HepG2 (cell line): ENCODE measurements around the gene RTN4RL2. TPM values are rescaled to one million over a fixed set of nuclear protein-coding genes. Genes with fewer than 3 reads are reported as not detected.

Source experiments
- ATAC-seq: fragments of 200-7000 bp; cut with Tn5 transposase; 3 replicates; pipeline ENCODE4 v1.9.1; 2020; ENCODE audit warnings: mild to moderate bottlenecking, moderate library complexity
- BruUV-seq: library from RNA; stranded (reverse); fragments of 400-500 nt; replicated peaks from 2 replicates; lab custom pipeline; 2021; lab: Mats Ljungman, UMichigan
- CTCF ChIA-PET: fragments of 300-600 bp; formaldehyde crosslinking; extraction: SDS; loops from one replicate; lab custom pipeline; 2021; ENCODE audit warnings: low total read pairs, inconsistent platforms, low intra/inter-chr PET ratio; lab: Yijun Ruan, JAX
- POLR2A ChIA-PET: fragments of 350-600 bp; sonication (Branson Sonifier 250); formaldehyde crosslinking; loops from one replicate; lab custom pipeline; 2020; ENCODE audit warnings: antibody characterized with exemption, inconsistent platforms; lab: Yijun Ruan, JAX
- DNase-seq: peaks from one replicate; pipeline ENCODE4 v3.0.0-alpha.2; 2015; ENCODE audit warnings: low spot score
- FAIRE-seq: peaks from 3 replicates; lab custom pipeline; 2011; peaks lifted over from hg19 to GRCh38; lab: Jason Lieb, UNC
- H2AFZ ChIP-seq: one replicate; pipeline ENCODE4 v1.6.1; 2011; ENCODE audit warnings: low read length, inconsistent platforms
- H3K27ac ChIP-seq: fragments of 300-600 bp; 3 replicates; pipeline ENCODE4 v1.8.0; 2011; ENCODE audit warnings: mixed run types, mild to moderate bottlenecking, mixed read lengths, low read length, inconsistent platforms; ENCODE audit not compliant: insufficient read depth; ENCODE audit errors: extremely low read length
- H3K27me3 ChIP-seq, 2 experiments: fragments of 200-600 bp in 1 of 2; 2 replicates in 1 of 2; 3 replicates in 1 of 2; pipeline versions ENCODE4 v1.6.0 to v1.8.0; 2011; ENCODE audit warnings: low read length in 2 of 2, mild to moderate bottlenecking in 2 of 2, moderate library complexity in 2 of 2, inconsistent platforms in 1 of 2; ENCODE audit not compliant: insufficient read depth in 2 of 2, control insufficient read depth in 1 of 2
- H3K36me3 ChIP-seq, 2 experiments: fragments of 200-600 bp in 1 of 2; replicated peaks in 1 of 2; 2 replicates in 1 of 2; 3 replicates in 1 of 2; pipeline versions ENCODE4 v1.5.1 to v1.8.0; 2011; ENCODE audit warnings: low read length in 2 of 2, inconsistent platforms in 1 of 2; ENCODE audit not compliant: insufficient read depth in 2 of 2, control insufficient read depth in 1 of 2
- H3K4me1 ChIP-seq: 2 replicates; pipeline ENCODE4 v1.5.1; 2012; ENCODE audit warnings: low read length, inconsistent platforms; ENCODE audit not compliant: insufficient read depth
- H3K4me2 ChIP-seq: 2 replicates; pipeline ENCODE4 v1.6.0; 2011; ENCODE audit warnings: low read depth, low read length, inconsistent platforms
- H3K4me3 ChIP-seq, 3 experiments: fragments of 200-600 bp in 1 of 3; sonication (generic), shearing (Covaris generic) in 1 of 3; replicated peaks in 1 of 3; 2 replicates each; pipeline ENCODE4 v1.5.1; 2011 to 2016; ENCODE audit warnings: low read length in 3 of 3, inconsistent platforms in 2 of 3, low read depth in 2 of 3, mild to moderate bottlenecking in 2 of 3, control low read depth in 1 of 3, mixed read lengths in 1 of 3; ENCODE audit not compliant: insufficient read depth in 1 of 3
- H3K79me2 ChIP-seq: one replicate; pipeline ENCODE4 v1.6.1; 2011; ENCODE audit warnings: low read length, inconsistent platforms; ENCODE audit not compliant: insufficient read depth
- H3K9ac ChIP-seq: 2 replicates; pipeline ENCODE4 v1.6.0; 2011; ENCODE audit warnings: mild to moderate bottlenecking, low read depth, low read length, inconsistent platforms; ENCODE audit not compliant: insufficient read depth
- H3K9me3 ChIP-seq: 2 replicates; pipeline ENCODE4 v1.5.1; 2012; ENCODE audit warnings: mild to moderate bottlenecking, low read length
- H4K20me1 ChIP-seq: 2 replicates; pipeline ENCODE4 v1.6.0; 2011; ENCODE audit warnings: inconsistent platforms, mild to moderate bottlenecking, low read length, moderate library complexity; ENCODE audit not compliant: insufficient read depth
- ATF7-NPFF ChIP-seq: sonication (generic); formaldehyde crosslinking; IDR thresholded peaks from 2 replicates; pipeline ENCODE4 v1.8.1; 2023; ENCODE audit warnings: mild to moderate bottlenecking, low read depth, missing genetic modification reagents, moderate library complexity
- DMTF1 ChIP-seq: sonication (generic); formaldehyde crosslinking; IDR thresholded peaks from 2 replicates; pipeline ENCODE4 v1.4.0; 2020; ENCODE audit warnings: mild to moderate bottlenecking, missing genetic modification reagents
- ELF3 ChIP-seq: IDR thresholded peaks from 2 replicates; pipeline ENCODE4 v1.6.1; 2016; ENCODE audit warnings: missing genetic modification reagents, missing compliant biosample characterization
- KAT8 ChIP-seq: IDR thresholded peaks from 2 replicates; pipeline ENCODE4 v1.6.1; 2016; ENCODE audit warnings: missing genetic modification reagents, missing compliant biosample characterization
- MAFF ChIP-seq: IDR thresholded peaks from 2 replicates; pipeline ENCODE4 v1.6.1; 2011; ENCODE audit warnings: low read depth, low read length, improper control_type of control experiment
- MAX ChIP-seq: IDR thresholded peaks from 2 replicates; pipeline ENCODE4 v1.6.1; 2012; ENCODE audit warnings: inconsistent platforms
- MED1 ChIP-seq: sonication (generic); formaldehyde crosslinking; IDR thresholded peaks from 2 replicates; pipeline ENCODE4 v1.4.0; 2020; ENCODE audit warnings: missing genetic modification reagents
- MED13 ChIP-seq: sonication (generic); formaldehyde crosslinking; IDR thresholded peaks from 2 replicates; pipeline ENCODE4 v1.5.0; 2020; ENCODE audit warnings: missing genetic modification reagents
- ZNF124 ChIP-seq: sonication (generic); formaldehyde crosslinking; IDR thresholded peaks from 2 replicates; pipeline ENCODE4 v1.4.0; 2020; ENCODE audit warnings: missing genetic modification reagents
- ZNF550 ChIP-seq: sonication (generic); formaldehyde crosslinking; IDR thresholded peaks from 2 replicates; pipeline ENCODE4 v1.4.0; 2020; ENCODE audit warnings: mild to moderate bottlenecking, missing genetic modification reagents, borderline replicate concordance
- ZNF556 ChIP-seq: sonication (generic); formaldehyde crosslinking; IDR thresholded peaks from 2 replicates; pipeline ENCODE4 v1.4.0; 2020; ENCODE audit warnings: mild to moderate bottlenecking, missing genetic modification reagents, borderline replicate concordance
- ZNF607 ChIP-seq: sonication (generic); formaldehyde crosslinking; IDR thresholded peaks from 2 replicates; pipeline ENCODE4 v1.5.1; 2020; ENCODE audit warnings: missing genetic modification reagents, mild to moderate bottlenecking, borderline replicate concordance
- ZNF678 ChIP-seq: sonication (generic); formaldehyde crosslinking; IDR thresholded peaks from 2 replicates; pipeline ENCODE4 v1.4.0; 2020; ENCODE audit warnings: mild to moderate bottlenecking, missing genetic modification reagents
- ZNF777 ChIP-seq: sonication (generic); formaldehyde crosslinking; IDR thresholded peaks from 2 replicates; pipeline ENCODE4 v1.4.0; 2020; ENCODE audit warnings: missing genetic modification reagents
- WGBS: methylation state at CpG from one replicate; pipeline ENCODE4 v1.1.6; 2017; ENCODE audit warnings: low lambda C conversion rate; 5-methylcytosine and 5-hydroxymethylcytosine counted together
- in situ Hi-C: cut with HindIII; loops from 2 replicates; pipeline ENCODE4 v1.10.0; 2017; ENCODE audit warnings: low pct_unique_long_range_greater_than_20kb; ENCODE audit not compliant: extremely low pct_ligation_motif_present
- intact Hi-C: fragments of 100-400 bp; cut with micrococcal nuclease; formaldehyde crosslinking; loops from one replicate; pipeline ENCODE4 v1.10.0; 2022; ENCODE audit not compliant: unreplicated experiment
- polyA plus RNA-seq, 8 experiments: library from polyadenylated mRNA; depleted of rRNA in 3 of 8; stranded (reverse) in 7 of 8; unstranded in 1 of 8; fragments of >200 nt; fragmentation: Illumina TruSeq in 4 of 8; extraction: Trizol in 4 of 8; gene quantifications; 2 replicates each; pipeline versions ENCODE4 v1.2.1 to v1.2.3, GENCODE V29; 2011 to 2016; ENCODE audit warnings: low read depth in 4 of 8, missing spikeins in 1 of 8, mixed read lengths in 1 of 8; ENCODE audit not compliant: insufficient read depth in 1 of 8
- total RNA-seq, 5 experiments: library from RNA; depleted of rRNA; stranded (reverse); fragments of >200 nt; fragmentation: Illumina TruSeq; extraction: Trizol; gene quantifications; 2 replicates each; pipeline ENCODE4 v1.2.3, GENCODE V29; 2016; ENCODE audit warnings: low read depth in 1 of 5
- TF ChIP-seq, protein P1 (sequence below): sonication (generic); formaldehyde crosslinking; conservative IDR thresholded peaks from 2 replicates; pipeline ENCODE4 v1.4.0; 2020; ENCODE audit warnings: mild to moderate bottlenecking, missing genetic modification reagents, moderate library complexity

RTN4RL2 gene
- total and polyA plus RNA-seq, 2 of the 13 experiments (the other 11 are each of a cell fraction or from before 2014, with no cell fraction given): 1.3 to 4.3 TPM

- Histone ChIP-seq H3K9me3 (no peaks in the 10 kb centered on the region), H4K20me1 (no peaks in the 10 kb centered on the region), H3K4me1 (peaks cover 45% of the 10 kb centered on the region), H3K27me3 (peaks cover 2% of the 10 kb centered on the region in 2 experiments; a peak in 2 of 5 replicates), H2AFZ (no peak overlapping the region), H3K4me2 (peak overlapping the region; percentile 24; the same call in 1 of the 2 replicates), H3K27ac (no peak overlapping the region), H3K9ac (no peak overlapping the region), H3K79me2 (no peaks in the 10 kb centered on the region), H3K4me3 (peak overlapping the region in 1 of 3 experiments; percentile 21; a peak in 1 of 6 replicates), H3K36me3 (no peaks in the 10 kb centered on the region)
- in situ Hi-C loops: no loop called here
- 43% methylated on average over 11 of the region's 15 CpGs for WGBS
- BruUV-seq: no TSS peak
- peak; percentile 20 for DNase-seq
- ATAC-seq: peak; percentile 77
- intact Hi-C loops: no loop called here
- ChIA-PET POLR2A (no interaction called here), CTCF (no interaction called here)
- FAIRE-seq: no peak
- TF ChIP-seq ELF3 (CRISPR knock-in tag) (peak; percentile 36; the same call in 1 of the 2 replicates), ZNF556 (CRISPR knock-in tag) (peak; percentile 50; the same call in 1 of the 2 replicates), MED13 (CRISPR knock-in tag) (no peak), MAX (peak; percentile 32; the same call in 1 of the 2 replicates), KAT8 (CRISPR knock-in tag) (no peak), MAFF (no peak), ATF7-NPFF (no peak), MED1 (peak; percentile 76), ZNF550 (CRISPR knock-in tag) (no peak), ZNF777 (CRISPR knock-in tag) (no peak), DMTF1 (CRISPR knock-in tag) (0 out of 2 replicates have a peak, but pooled peaks have one; percentile 34), ZNF678 (CRISPR knock-in tag) (no peak), ZNF607 (CRISPR knock-in tag) (0 out of 2 replicates have a peak, but pooled peaks have one; percentile 41), ZNF124 (no peak)
- TF ChIP-seq, protein P1, sequence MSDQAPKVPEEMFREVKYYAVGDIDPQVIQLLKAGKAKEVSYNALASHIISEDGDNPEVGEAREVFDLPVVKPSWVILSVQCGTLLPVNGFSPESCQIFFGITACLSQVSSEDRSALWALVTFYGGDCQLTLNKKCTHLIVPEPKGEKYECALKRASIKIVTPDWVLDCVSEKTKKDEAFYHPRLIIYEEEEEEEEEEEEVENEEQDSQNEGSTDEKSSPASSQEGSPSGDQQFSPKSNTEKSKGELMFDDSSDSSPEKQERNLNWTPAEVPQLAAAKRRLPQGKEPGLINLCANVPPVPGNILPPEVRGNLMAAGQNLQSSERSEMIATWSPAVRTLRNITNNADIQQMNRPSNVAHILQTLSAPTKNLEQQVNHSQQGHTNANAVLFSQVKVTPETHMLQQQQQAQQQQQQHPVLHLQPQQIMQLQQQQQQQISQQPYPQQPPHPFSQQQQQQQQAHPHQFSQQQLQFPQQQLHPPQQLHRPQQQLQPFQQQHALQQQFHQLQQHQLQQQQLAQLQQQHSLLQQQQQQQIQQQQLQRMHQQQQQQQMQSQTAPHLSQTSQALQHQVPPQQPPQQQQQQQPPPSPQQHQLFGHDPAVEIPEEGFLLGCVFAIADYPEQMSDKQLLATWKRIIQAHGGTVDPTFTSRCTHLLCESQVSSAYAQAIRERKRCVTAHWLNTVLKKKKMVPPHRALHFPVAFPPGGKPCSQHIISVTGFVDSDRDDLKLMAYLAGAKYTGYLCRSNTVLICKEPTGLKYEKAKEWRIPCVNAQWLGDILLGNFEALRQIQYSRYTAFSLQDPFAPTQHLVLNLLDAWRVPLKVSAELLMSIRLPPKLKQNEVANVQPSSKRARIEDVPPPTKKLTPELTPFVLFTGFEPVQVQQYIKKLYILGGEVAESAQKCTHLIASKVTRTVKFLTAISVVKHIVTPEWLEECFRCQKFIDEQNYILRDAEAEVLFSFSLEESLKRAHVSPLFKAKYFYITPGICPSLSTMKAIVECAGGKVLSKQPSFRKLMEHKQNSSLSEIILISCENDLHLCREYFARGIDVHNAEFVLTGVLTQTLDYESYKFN: peak; percentile 39; the same call in 1 of the 2 replicates
Measured at GRCh38 chr11:57424792-57425564, 35.4 kb upstream of the RTN4RL2 start.
